ENCODE results near the gene ADRB2. TPM values are rescaled to one million over a fixed set of nuclear protein-coding genes. Genes with fewer than 3 reads are reported as not detected.

ADRB2 gene
- total RNA-seq, 1 experiment from 2014 or later, result 0.26 TPM

DNA sequence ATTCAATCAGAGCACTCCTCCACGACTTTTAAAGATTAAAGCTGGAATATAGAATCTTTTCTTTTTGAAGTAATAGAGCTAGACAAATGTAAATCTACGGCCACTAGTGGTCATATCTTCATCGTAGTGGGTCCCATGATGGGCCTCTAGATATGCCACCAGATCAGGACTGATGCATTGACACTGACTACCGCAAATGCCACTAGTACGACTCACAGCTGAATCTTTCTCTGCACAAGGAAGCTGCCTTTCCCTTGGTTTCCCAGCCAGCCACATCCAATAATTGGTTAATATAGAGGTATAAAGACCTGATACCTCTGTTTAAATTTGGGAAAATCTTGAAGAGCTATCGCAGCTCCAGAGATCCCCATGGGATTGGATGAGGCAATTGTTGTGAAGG, 37.8 kb upstream of the ADRB2 start:
- H3K9me3 ChIP-seq (ENCODE audit: control insufficient read depth, low read depth, low read length), result no peaks in the 10 kb centered on the region

More for the DNA sequence above, 37.8 kb upstream of the ADRB2 start:
- H3K4ac ChIP-seq (ENCODE audit: low read depth, low read length), result no peak overlapping the region
- no peak overlapping the region for H2BK20ac ChIP-seq (ENCODE audit: low read depth, low read length, poor library complexity, severe bottlenecking)
- no peaks in the 10 kb centered on the region for H3K79me2 ChIP-seq (ENCODE audit: insufficient read depth, low read length)
- Mint-ChIP-seq H3K4me3 (no peak overlapping the region), H3K27ac (no peak overlapping the region), H3K27me3 (ENCODE audit: low read depth) (peaks cover 1% of the 10 kb centered on the region), H3K9me3 (no peaks in the 10 kb centered on the region), H3K4me1 (no peaks in the 10 kb centered on the region), H3K36me3 (ENCODE audit: insufficient read depth in 1 of 3, low read depth in 3 of 3) (no peaks in the 10 kb centered on the region)
- H4K91ac ChIP-seq (ENCODE audit: insufficient read length, low read depth, low read length), result no peak overlapping the region
- no peak overlapping the region for H2BK120ac ChIP-seq (ENCODE audit: low read depth, low read length, poor library complexity, severe bottlenecking)
- H4K20me1 ChIP-seq (ENCODE audit: control insufficient read depth, insufficient read depth, insufficient read length), result no peaks in the 10 kb centered on the region
- no peak overlapping the region for H3K18ac ChIP-seq (ENCODE audit: insufficient read length, low read depth, low read length)
- H3K9ac ChIP-seq (ENCODE audit: extremely low read depth, insufficient read length, low read length), result no peak overlapping the region
- no peak overlapping the region for H2BK5ac ChIP-seq (ENCODE audit: insufficient read length, low read length)
- H2AFZ ChIP-seq (ENCODE audit: low read length), result no peak overlapping the region
- H4K8ac ChIP-seq (replicated peaks; ENCODE audit: insufficient read length, low read depth, low read length), result no peak overlapping the region
- no peak overlapping the region for H2BK15ac ChIP-seq (ENCODE audit: low read depth, low read length)
- no peak overlapping the region for H3K56ac ChIP-seq (ENCODE audit: insufficient read length, low read depth, low read length)
- no peaks in the 10 kb centered on the region for H3K27me3 ChIP-seq (ENCODE audit: insufficient read depth, low read length)
- WGBS (ENCODE audit: extremely low coverage, insufficient read length, low lambda C conversion rate), result no CpG with 5 or more reads among the region's 6 CpGs
- no peak overlapping the region for H3T11ph ChIP-seq (ENCODE audit: low read length)
- H3K14ac ChIP-seq (ENCODE audit: insufficient read depth, low read length), result no peak overlapping the region
- H3K23me2 ChIP-seq (ENCODE audit: insufficient read length, low read depth, low read length, poor library complexity, severe bottlenecking), result no peaks in the 10 kb centered on the region
- H2BK12ac ChIP-seq (ENCODE audit: insufficient read length, low read depth, low read length), result no peak overlapping the region
- no peak overlapping the region for H3K27ac ChIP-seq (ENCODE audit: insufficient read length, low read depth, low read length)
- no peak overlapping the region for H3K4me2 ChIP-seq (ENCODE audit: insufficient read depth, insufficient read length, low read length)
- H3K4me1 ChIP-seq (ENCODE audit: insufficient read depth, low read length), result no peaks in the 10 kb centered on the region
- H2AK5ac ChIP-seq (ENCODE audit: insufficient read length, low read length), result no peak overlapping the region
- no peak overlapping the region for H3K23ac ChIP-seq (ENCODE audit: insufficient read length, low read depth, low read length)
- TF ChIP-seq, protein P1, sequence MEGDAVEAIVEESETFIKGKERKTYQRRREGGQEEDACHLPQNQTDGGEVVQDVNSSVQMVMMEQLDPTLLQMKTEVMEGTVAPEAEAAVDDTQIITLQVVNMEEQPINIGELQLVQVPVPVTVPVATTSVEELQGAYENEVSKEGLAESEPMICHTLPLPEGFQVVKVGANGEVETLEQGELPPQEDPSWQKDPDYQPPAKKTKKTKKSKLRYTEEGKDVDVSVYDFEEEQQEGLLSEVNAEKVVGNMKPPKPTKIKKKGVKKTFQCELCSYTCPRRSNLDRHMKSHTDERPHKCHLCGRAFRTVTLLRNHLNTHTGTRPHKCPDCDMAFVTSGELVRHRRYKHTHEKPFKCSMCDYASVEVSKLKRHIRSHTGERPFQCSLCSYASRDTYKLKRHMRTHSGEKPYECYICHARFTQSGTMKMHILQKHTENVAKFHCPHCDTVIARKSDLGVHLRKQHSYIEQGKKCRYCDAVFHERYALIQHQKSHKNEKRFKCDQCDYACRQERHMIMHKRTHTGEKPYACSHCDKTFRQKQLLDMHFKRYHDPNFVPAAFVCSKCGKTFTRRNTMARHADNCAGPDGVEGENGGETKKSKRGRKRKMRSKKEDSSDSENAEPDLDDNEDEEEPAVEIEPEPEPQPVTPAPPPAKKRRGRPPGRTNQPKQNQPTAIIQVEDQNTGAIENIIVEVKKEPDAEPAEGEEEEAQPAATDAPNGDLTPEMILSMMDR (conservative IDR thresholded peaks at IDR 0.05), result no peak
- H3K79me1 ChIP-seq (ENCODE audit: insufficient read depth, low read depth, low read length, poor library complexity, severe bottlenecking), result no peaks in the 10 kb centered on the region
- DNase-seq, result no peak
- no peak overlapping the region for H4K5ac ChIP-seq (ENCODE audit: insufficient read length, low read depth, low read length)

All from H9 (cell line).